Activated CD4-positive, alpha-beta T cell treated with anti-CD3 and anti-CD28 coated beads, Interleukin-2, amount 10 ng/mL, durations not matched to agents 7 days and 5 days (primary cell): Measurements from ENCODE around the gene INPP5J. TPM values are rescaled to one million over a fixed set of nuclear protein-coding genes. Genes with fewer than 3 reads are reported as not detected.

Experiments used
- CTCF ChIA-PET: fragments of 350-600 bp; sonication (Branson Sonifier 250); formaldehyde crosslinking; loops from one replicate; lab custom pipeline; 2021; ENCODE audit warnings: antibody characterized with exemption; lab: Charles Lee
- POLR2A ChIA-PET: fragments of 350-600 bp; sonication (Branson Sonifier 250); formaldehyde crosslinking; loops from one replicate; lab custom pipeline; 2021; ENCODE audit warnings: antibody characterized with exemption; lab: Charles Lee
- DNase-seq: peaks from one replicate; pipeline ENCODE4 v3.0.0-alpha.2; 2020
- H3K27ac Mint-ChIP-seq: one replicate; pipeline ENCODE4 v1.8.0; 2021; ENCODE audit warnings: mild to moderate bottlenecking, moderate library complexity, mixed read lengths
- H3K27me3 Mint-ChIP-seq: one replicate; pipeline ENCODE4 v1.8.0; 2021; ENCODE audit warnings: mixed read lengths
- H3K36me3 Mint-ChIP-seq: one replicate; pipeline ENCODE4 v1.8.0; 2021; ENCODE audit warnings: low read depth, mixed read lengths
- H3K4me1 Mint-ChIP-seq: one replicate; pipeline ENCODE4 v1.8.0; 2021; ENCODE audit warnings: mixed read lengths
- H3K4me3 Mint-ChIP-seq: one replicate; pipeline ENCODE4 v1.8.0; 2021; ENCODE audit warnings: mild to moderate bottlenecking, moderate library complexity, mixed read lengths
- H3K9me3 Mint-ChIP-seq: one replicate; pipeline ENCODE4 v1.8.0; 2021; ENCODE audit warnings: mixed read lengths
- total RNA-seq, 2 experiments: library from RNA; stranded (reverse); gene quantifications; one replicate each; pipeline ENCODE4 v1.2.3, GENCODE V29; 2021

The INPP5J gene
- total RNA-seq, 2 experiments from 2014 or later: not detected

DNA sequence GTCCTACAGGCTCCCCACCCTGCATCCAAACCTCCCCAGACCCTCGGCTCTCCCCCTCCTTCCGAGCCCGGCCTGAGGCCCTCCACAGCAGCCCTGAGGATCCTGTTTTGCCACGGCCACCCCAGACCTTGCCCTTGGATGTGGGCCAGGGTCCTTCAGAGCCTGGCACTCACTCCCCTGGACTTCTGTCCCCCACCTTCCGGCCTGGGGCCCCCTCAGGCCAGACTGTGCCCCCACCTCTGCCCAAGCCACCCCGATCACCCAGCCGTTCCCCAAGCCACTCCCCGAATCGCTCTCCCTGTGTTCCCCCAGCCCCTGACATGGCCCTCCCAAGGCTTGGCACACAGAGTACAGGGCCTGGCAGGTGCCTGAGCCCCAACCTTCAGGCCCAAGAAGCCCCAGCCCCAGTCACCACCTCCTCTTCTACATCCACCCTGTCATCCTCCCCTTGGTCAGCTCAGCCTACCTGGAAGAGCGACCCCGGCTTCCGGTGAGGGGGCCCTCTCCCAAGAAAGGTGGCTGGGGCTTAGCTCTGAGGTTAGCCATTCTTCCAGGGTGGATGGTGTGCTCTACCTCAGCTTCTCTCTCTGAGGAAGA is 2.9 kb downstream of the INPP5J start:
- POLR2A ChIA-PET: no interaction called here
- Mint-ChIP-seq H3K27me3 (no peaks in the 10 kb centered on the region), H3K9me3 (no peaks in the 10 kb centered on the region), H3K4me1 (no peaks in the 10 kb centered on the region), H3K27ac (no peak overlapping the region), H3K36me3 (no peaks in the 10 kb centered on the region), H3K4me3 (no peak overlapping the region)
- CTCF ChIA-PET: no interaction called here
- DNase-seq: no peak

DNA sequence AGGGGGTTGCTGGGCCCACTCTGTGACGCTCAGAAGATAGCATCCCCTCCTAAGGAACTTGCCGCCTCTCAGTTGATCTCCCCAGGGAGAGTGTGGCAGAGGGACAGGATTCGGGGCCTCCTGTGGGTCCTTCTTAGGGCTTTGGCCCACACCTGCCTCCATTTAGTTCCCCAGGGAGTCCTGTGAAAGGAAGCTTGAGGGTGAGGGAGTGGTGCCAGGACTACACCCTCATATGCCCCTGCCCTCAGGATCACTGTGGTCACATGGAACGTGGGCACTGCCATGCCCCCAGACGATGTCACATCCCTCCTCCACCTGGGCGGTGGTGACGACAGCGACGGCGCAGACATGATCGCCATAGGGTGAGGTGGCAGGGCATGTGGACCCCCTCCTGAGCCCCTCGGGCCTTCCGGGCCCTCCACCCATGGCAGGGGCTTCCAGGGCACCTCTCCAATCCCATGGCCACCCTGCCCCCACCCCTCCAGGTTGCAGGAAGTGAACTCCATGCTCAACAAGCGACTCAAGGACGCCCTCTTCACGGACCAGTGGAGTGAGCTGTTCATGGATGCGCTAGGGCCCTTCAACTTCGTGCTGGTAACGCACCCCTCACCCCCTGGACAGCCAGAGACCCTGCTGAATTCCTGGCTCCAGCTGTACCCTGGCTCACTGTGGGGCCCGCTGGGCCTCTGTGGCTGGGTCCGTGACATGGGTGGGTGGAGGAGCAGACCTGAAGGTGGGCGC is 3.5 kb downstream of the INPP5J start:
- ChIA-PET POLR2A (no interaction called here), CTCF (no interaction called here)
- no peaks in the 10 kb centered on the region for H3K36me3 Mint-ChIP-seq
- H3K4me3 Mint-ChIP-seq: no peak overlapping the region
- no peaks in the 10 kb centered on the region for H3K4me1 Mint-ChIP-seq
- no peak overlapping the region for H3K27ac Mint-ChIP-seq
- H3K9me3 Mint-ChIP-seq: no peaks in the 10 kb centered on the region
- DNase-seq: no peak
- no peaks in the 10 kb centered on the region for H3K27me3 Mint-ChIP-seq

GRCh38 chr22:31126869-31127175 is 4.1 kb downstream of the INPP5J start:
- no peaks in the 10 kb centered on the region for H3K9me3 Mint-ChIP-seq
- H3K27me3 Mint-ChIP-seq: no peaks in the 10 kb centered on the region
- ChIA-PET CTCF (no interaction called here), POLR2A (no interaction called here)
- no peaks in the 10 kb centered on the region for H3K36me3 Mint-ChIP-seq
- no peak for DNase-seq
- H3K4me3 Mint-ChIP-seq: no peak overlapping the region
- H3K27ac Mint-ChIP-seq: no peak overlapping the region
- no peaks in the 10 kb centered on the region for H3K4me1 Mint-ChIP-seq

DNA sequence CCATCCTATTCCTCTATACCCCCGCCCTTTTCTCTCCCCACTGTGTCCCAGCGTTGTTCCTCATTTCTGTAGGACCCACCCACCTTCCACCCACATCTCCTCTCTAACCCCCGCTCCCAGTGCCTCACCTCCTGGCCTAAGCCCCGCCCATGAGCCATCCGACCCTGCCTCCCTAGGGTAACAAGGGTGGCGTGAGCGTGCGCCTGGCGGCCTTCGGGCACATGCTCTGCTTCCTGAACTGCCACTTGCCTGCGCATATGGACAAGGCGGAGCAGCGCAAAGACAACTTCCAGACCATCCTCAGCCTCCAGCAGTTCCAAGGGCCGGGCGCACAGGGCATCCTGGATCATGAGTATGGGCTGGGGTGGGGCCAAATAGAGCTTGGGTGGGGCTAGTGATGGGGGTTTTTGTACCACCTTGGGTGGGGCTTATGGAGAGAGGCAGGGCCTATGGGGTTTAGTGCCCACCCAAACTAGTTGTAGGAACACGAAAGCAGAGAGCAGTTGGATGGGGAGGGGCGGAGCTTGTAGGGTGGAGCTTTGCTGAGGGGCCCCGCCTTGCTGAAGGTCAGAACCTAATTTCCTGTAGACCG is 4.5 kb downstream of the INPP5J start:
- ChIA-PET CTCF (interaction anchor here (1.0 to 1.5 kb wide), 2 partner anchors 13 to 15 kb away, joined by 3 read pairs; partner anchors contain the start of gene PLA2G3), POLR2A (no interaction called here)
- Mint-ChIP-seq H3K9me3 (no peaks in the 10 kb centered on the region), H3K4me1 (no peaks in the 10 kb centered on the region), H3K27me3 (no peaks in the 10 kb centered on the region), H3K4me3 (no peak overlapping the region), H3K27ac (no peak overlapping the region), H3K36me3 (no peaks in the 10 kb centered on the region)
- DNase-seq: no peak

DNA sequence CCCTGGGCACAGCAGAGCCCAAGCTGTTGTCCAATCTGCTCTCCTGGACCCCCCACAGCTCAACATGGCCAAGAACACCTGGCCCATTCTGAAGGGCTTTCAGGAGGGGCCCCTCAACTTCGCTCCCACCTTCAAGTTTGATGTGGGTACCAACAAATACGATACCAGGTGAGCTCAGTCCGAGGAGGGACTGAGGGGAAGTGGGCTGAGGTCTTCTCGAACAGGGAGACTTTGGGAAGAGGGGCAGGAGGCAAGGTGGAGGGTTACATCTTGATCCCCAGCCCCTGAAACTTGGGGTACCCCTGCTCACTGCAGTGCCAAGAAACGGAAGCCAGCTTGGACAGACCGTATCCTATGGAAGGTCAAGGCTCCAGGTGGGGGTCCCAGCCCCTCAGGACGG is 5.4 kb downstream of the INPP5J start:
- ChIA-PET CTCF (interaction anchor here (1.0 to 1.5 kb wide), 2 partner anchors 12 to 14 kb away, joined by 3 read pairs; partner anchors contain the start of gene PLA2G3), POLR2A (no interaction called here)
- no peak for DNase-seq
- no peak overlapping the region for H3K4me3 Mint-ChIP-seq
- no peaks in the 10 kb centered on the region for H3K36me3 Mint-ChIP-seq
- no peak overlapping the region for H3K27ac Mint-ChIP-seq
- H3K9me3 Mint-ChIP-seq: no peaks in the 10 kb centered on the region
- no peaks in the 10 kb centered on the region for H3K27me3 Mint-ChIP-seq
- no peaks in the 10 kb centered on the region for H3K4me1 Mint-ChIP-seq

GRCh38 chr22:31130873-31131272 is 8.1 kb downstream of the INPP5J start:
- H3K4me3 Mint-ChIP-seq: no peak overlapping the region
- DNase-seq: no peak
- H3K4me1 Mint-ChIP-seq: no peaks in the 10 kb centered on the region
- no peaks in the 10 kb centered on the region for H3K9me3 Mint-ChIP-seq
- ChIA-PET POLR2A (no interaction called here), CTCF (no interaction called here)
- no peaks in the 10 kb centered on the region for H3K27me3 Mint-ChIP-seq
- H3K36me3 Mint-ChIP-seq: no peaks in the 10 kb centered on the region
- H3K27ac Mint-ChIP-seq: no peak overlapping the region

DNA sequence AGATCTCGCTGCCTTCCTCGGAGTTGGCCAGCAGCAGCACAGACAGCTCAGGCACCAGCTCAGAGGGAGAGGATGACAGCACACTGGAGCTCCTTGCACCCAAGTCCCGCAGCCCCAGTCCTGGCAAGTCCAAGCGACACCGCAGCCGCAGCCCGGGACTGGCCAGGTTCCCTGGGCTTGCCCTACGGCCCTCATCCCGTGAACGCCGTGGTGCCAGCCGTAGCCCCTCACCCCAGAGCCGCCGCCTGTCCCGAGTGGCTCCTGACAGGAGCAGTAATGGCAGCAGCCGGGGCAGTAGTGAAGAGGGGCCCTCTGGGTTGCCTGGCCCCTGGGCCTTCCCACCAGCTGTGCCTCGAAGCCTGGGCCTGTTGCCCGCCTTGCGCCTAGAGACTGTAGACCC is 11.1 kb downstream of the INPP5J start:
- Mint-ChIP-seq H3K36me3 (no peaks in the 10 kb centered on the region), H3K9me3 (no peaks in the 10 kb centered on the region), H3K4me3 (no peak overlapping the region), H3K27ac (no peak overlapping the region), H3K4me1 (no peaks in the 10 kb centered on the region), H3K27me3 (no peaks in the 10 kb centered on the region)
- POLR2A ChIA-PET: no interaction called here
- CTCF ChIA-PET: interaction anchor here (1.1 kb wide), 1 partner anchor 140 kb away, joined by 3 read pairs; no protein-coding TSS in a partner anchor
- DNase-seq: no peak

DNA sequence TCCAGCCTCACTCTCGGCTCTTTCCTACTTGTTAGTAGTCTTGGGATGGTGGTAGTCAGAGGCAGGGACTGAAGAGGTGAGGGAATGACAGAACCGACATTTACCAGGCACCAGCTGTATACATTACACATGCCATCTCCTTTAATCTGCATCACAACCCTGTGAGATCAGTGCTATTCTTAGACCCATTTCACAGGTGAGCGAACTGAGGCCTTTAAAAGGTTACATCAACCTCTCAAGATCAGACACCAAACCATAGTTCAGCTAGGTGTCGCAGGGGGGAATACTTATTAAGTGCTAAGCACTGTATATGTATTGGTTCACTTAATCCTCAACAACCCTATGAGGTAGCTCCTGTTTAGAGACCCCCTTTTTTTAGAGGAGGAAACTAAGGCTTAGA is 11.9 kb downstream of the INPP5J start:
- no peak overlapping the region for H3K27ac Mint-ChIP-seq
- no peaks in the 10 kb centered on the region for H3K27me3 Mint-ChIP-seq
- H3K4me3 Mint-ChIP-seq: no peak overlapping the region
- H3K4me1 Mint-ChIP-seq: no peaks in the 10 kb centered on the region
- DNase-seq: no peak
- no peaks in the 10 kb centered on the region for H3K9me3 Mint-ChIP-seq
- POLR2A ChIA-PET: no interaction called here
- CTCF ChIA-PET: interaction anchor here (1.1 kb wide), 1 partner anchor 139 kb away, joined by 3 read pairs; no protein-coding TSS in a partner anchor
- H3K36me3 Mint-ChIP-seq: no peaks in the 10 kb centered on the region

- no peaks in the 10 kb centered on the region for H3K36me3 Mint-ChIP-seq
- ChIA-PET CTCF (interaction anchor here (0.6 kb wide), 1 partner anchor 268 kb away, joined by 3 read pairs; no protein-coding TSS in a partner anchor), POLR2A (interaction anchor here (0.6 kb wide), 1 partner anchor 24 kb away, joined by 3 read pairs; no protein-coding TSS in a partner anchor)
- no peak overlapping the region for H3K27ac Mint-ChIP-seq
- no peaks in the 10 kb centered on the region for H3K4me1 Mint-ChIP-seq
- H3K4me3 Mint-ChIP-seq: no peak overlapping the region
- no peak for DNase-seq
- H3K9me3 Mint-ChIP-seq: no peaks in the 10 kb centered on the region
- H3K27me3 Mint-ChIP-seq: no peaks in the 10 kb centered on the region
Observed at GRCh38 chr22:31135706-31136105, 12.9 kb downstream of the INPP5J start.

DNA sequence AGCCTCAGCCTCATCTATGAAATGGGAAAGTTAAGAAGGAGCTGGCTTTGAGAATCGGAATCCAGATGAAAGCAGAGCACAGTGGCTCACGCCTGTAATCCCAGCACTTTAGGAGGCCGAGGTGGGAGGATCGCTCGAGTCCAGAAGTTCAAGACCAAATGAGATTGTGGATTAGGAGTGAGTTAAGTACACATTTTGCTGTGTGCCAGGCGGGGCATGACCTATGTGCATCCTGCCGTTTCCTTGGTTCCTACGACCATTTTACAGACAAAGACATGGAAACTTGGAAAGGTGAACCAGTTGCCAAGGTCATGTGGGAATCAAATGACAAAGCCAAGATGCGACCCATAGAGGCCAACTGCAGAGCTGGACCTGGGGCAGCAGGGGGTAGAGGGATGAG is 13.4 kb downstream of the INPP5J start:
- H3K4me1 Mint-ChIP-seq: no peaks in the 10 kb centered on the region
- ChIA-PET CTCF (interaction anchor here (0.6 kb wide), 1 partner anchor 267 kb away, joined by 3 read pairs; no protein-coding TSS in a partner anchor), POLR2A (no interaction called here)
- H3K9me3 Mint-ChIP-seq: no peaks in the 10 kb centered on the region
- H3K27ac Mint-ChIP-seq: no peak overlapping the region
- no peaks in the 10 kb centered on the region for H3K27me3 Mint-ChIP-seq
- H3K4me3 Mint-ChIP-seq: no peak overlapping the region
- DNase-seq: no peak
- no peaks in the 10 kb centered on the region for H3K36me3 Mint-ChIP-seq

DNA sequence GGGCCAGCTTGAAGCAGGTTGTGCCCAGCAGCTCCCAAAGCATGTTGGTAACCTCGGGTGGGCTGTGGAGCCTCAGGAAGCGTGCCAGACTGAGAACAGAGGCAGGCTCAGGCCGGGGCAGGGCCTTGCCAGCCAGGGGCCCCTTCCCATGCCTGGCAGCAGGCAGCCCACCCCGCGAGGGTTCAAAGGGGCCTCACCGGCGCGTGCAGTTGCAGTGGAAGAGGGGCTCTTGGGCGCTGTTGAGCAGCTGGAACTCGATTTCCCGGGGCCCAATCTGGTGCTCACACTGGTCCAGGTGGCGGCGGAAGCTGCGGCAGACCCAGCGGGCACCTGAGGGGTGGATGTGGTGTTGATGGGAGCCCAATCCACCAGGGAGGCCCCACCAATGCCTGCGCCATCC is 13.9 kb downstream of the INPP5J start:
- Mint-ChIP-seq H3K9me3 (no peaks in the 10 kb centered on the region), H3K4me3 (no peak overlapping the region), H3K36me3 (no peaks in the 10 kb centered on the region), H3K4me1 (no peaks in the 10 kb centered on the region), H3K27me3 (no peaks in the 10 kb centered on the region), H3K27ac (no peak overlapping the region)
- CTCF ChIA-PET: no interaction called here
- DNase-seq: no peak
- POLR2A ChIA-PET: no interaction called here

- Mint-ChIP-seq H3K4me3 (no peak overlapping the region), H3K27ac (no peak overlapping the region), H3K27me3 (no peaks in the 10 kb centered on the region), H3K9me3 (no peaks in the 10 kb centered on the region), H3K36me3 (no peaks in the 10 kb centered on the region), H3K4me1 (no peaks in the 10 kb centered on the region)
- CTCF ChIA-PET: interaction anchor here (0.8 kb wide), 1 partner anchor 53 kb away, joined by 3 read pairs; no protein-coding TSS in a partner anchor
- DNase-seq: no peak
- POLR2A ChIA-PET: no interaction called here
Observed at GRCh38 chr22:31137721-31138120, 15.0 kb downstream of the INPP5J start.

- no peak overlapping the region for H3K4me3 Mint-ChIP-seq
- no peaks in the 10 kb centered on the region for H3K27me3 Mint-ChIP-seq
- ChIA-PET CTCF (interaction anchor here (0.8 kb wide), 1 partner anchor 53 kb away, joined by 3 read pairs; no protein-coding TSS in a partner anchor), POLR2A (no interaction called here)
- no peak overlapping the region for H3K27ac Mint-ChIP-seq
- no peaks in the 10 kb centered on the region for H3K9me3 Mint-ChIP-seq
- no peaks in the 10 kb centered on the region for H3K36me3 Mint-ChIP-seq
- no peaks in the 10 kb centered on the region for H3K4me1 Mint-ChIP-seq
- no peak for DNase-seq
Observed at GRCh38 chr22:31138126-31138525, 15.4 kb downstream of the INPP5J start.
